ENCODE results near the gene RRAS. TPM values are rescaled to one million over a fixed set of nuclear protein-coding genes. Genes with fewer than 3 reads are reported as not detected.
A peak's percentile ranks its signal among the peaks of the same experiment; 100 is the strongest.

RRAS gene
- total RNA-seq, 4 donors from 2014 or later, result 6.3 to 40.8 (median 12.8) TPM

GRCh38 chr19:49616945-49617344, 23.0 kb downstream of the RRAS start:
- H3K9me3 ChIP-seq, result no peaks in the 10 kb centered on the region
- H3K27ac ChIP-seq, result no peak overlapping the region
- peaks cover 0 to 28% (median 11%) of the 10 kb centered on the region in 3 donors for H3K4me1 ChIP-seq
- H3K27me3 ChIP-seq, result no peaks in the 10 kb centered on the region
- DNase-seq, result no peak
- 90 to 91% methylated on average over 7 of the region's 7 CpGs for WGBS, 2 donors
- peaks cover 38 to 94% (median 45%) of the 10 kb centered on the region in 3 donors for H3K36me3 ChIP-seq
- TF ChIP-seq POLR2A (IDR thresholded peaks at IDR 0.05) (no peak), CTCF (IDR thresholded peaks at IDR 0.05) (no peak)
- no peak overlapping the region for H3K4me3 ChIP-seq
- intact Hi-C loops (cut with DNase I), result no loop called here

GRCh38 chr19:49616532-49616931, 23.4 kb downstream of the RRAS start:
- TF ChIP-seq CTCF (IDR thresholded peaks at IDR 0.05) (no peak), POLR2A (IDR thresholded peaks at IDR 0.05) (no peak)

GRCh38 chr19:49615861-49616260, 24.1 kb downstream of the RRAS start:
- Histone ChIP-seq H3K27me3 (no peaks in the 10 kb centered on the region), H3K4me3 (no peak overlapping the region), H3K9me3 (no peaks in the 10 kb centered on the region), H3K4me1 (peaks cover 0 to 29% (median 11%) of the 10 kb centered on the region in 3 donors), H3K36me3 (peaks cover 30 to 90% (median 39%) of the 10 kb centered on the region in 3 donors), H3K27ac (no peak overlapping the region)
- DNase-seq, result no peak
- TF ChIP-seq POLR2A (IDR thresholded peaks at IDR 0.05) (no peak), CTCF (IDR thresholded peaks at IDR 0.05) (no peak)
- intact Hi-C loops (cut with DNase I), result no loop called here
- WGBS, 2 donors, result 92 to 95% methylated on average over 13 to 23 of the region's 23 CpGs

More at GRCh38 chr19:49616532-49616931, 23.4 kb downstream of the RRAS start:
- peaks cover 0 to 29% (median 11%) of the 10 kb centered on the region in 3 donors for H3K4me1 ChIP-seq
- intact Hi-C loops (cut with DNase I), result no loop called here
- H3K4me3 ChIP-seq, result no peak overlapping the region
- H3K27ac ChIP-seq, result no peak overlapping the region
- no peak for DNase-seq
- 94 to 97% methylated on average over 7 of the region's 7 CpGs for WGBS, 2 donors
- no peaks in the 10 kb centered on the region for H3K27me3 ChIP-seq
- peaks cover 34 to 90% (median 43%) of the 10 kb centered on the region in 3 donors for H3K36me3 ChIP-seq
- H3K9me3 ChIP-seq, result no peaks in the 10 kb centered on the region

- TF ChIP-seq POLR2A (IDR thresholded peaks at IDR 0.05), result no peak
- no peak for TF ChIP-seq CTCF (IDR thresholded peaks at IDR 0.05)
- no peaks in the 10 kb centered on the region for H3K27me3 ChIP-seq
- peaks cover 22 to 90% (median 36%) of the 10 kb centered on the region in 3 donors for H3K36me3 ChIP-seq
- WGBS, 2 donors, result 61 to 73% methylated on average over 8 to 14 of the region's 19 CpGs
- peaks cover 0 to 29% (median 11%) of the 10 kb centered on the region in 3 donors for H3K4me1 ChIP-seq
- no peak overlapping the region for H3K4me3 ChIP-seq
- intact Hi-C loops (cut with DNase I), result no loop called here
- peak overlapping the region; percentile 21 to 62 (median 39) for H3K27ac ChIP-seq
- no peaks in the 10 kb centered on the region for H3K9me3 ChIP-seq
- DNase-seq, result no peak
Measured at GRCh38 chr19:49614096-49614833, 25.7 kb downstream of the RRAS start.

GRCh38 chr19:49613374-49613773, 26.6 kb downstream of the RRAS start:
- DNase-seq, result no peak
- no peaks in the 10 kb centered on the region for H3K27me3 ChIP-seq
- peaks cover 0 to 29% (median 11%) of the 10 kb centered on the region in 3 donors for H3K4me1 ChIP-seq
- H3K36me3 ChIP-seq, result peaks cover 22 to 90% (median 38%) of the 10 kb centered on the region in 3 donors
- intact Hi-C loops (cut with DNase I), result no loop called here
- H3K9me3 ChIP-seq, result no peaks in the 10 kb centered on the region
- peak overlapping the region; percentile 21 to 62 (median 39) for H3K27ac ChIP-seq
- H3K4me3 ChIP-seq, result no peak overlapping the region
- WGBS, 2 donors, result 63 to 73% methylated on average over 4 of the region's 4 CpGs
- no peak for TF ChIP-seq CTCF (IDR thresholded peaks at IDR 0.05)
- no peak for TF ChIP-seq POLR2A (IDR thresholded peaks at IDR 0.05)

Measured in esophagus squamous epithelium (tissue), 5 donors.